MM.1S (cell line): ENCODE measurements around the gene ZNF827.

ENCODE experiments used
- DNase-seq: peaks from one replicate; pipeline ENCODE4 v3.0.0-alpha.2; 2015
- H2AFZ ChIP-seq: fragments of 300-600 bp; sonication (generic); 2 replicates; pipeline ENCODE4 v1.6.0; 2016; ENCODE audit warnings: antibody characterized with exemption, low read length
- H3F3A ChIP-seq: fragments of 300-600 bp; sonication (generic); 2 replicates; pipeline ENCODE4 v1.6.1; 2016; ENCODE audit warnings: mild to moderate bottlenecking, antibody characterized with exemption, low read length, moderate library complexity, mixed read lengths; ENCODE audit not compliant: insufficient read depth
- H3K27ac ChIP-seq: fragments of 300-600 bp; sonication (generic); 2 replicates; pipeline ENCODE4 v1.5.1; 2016; ENCODE audit warnings: mild to moderate bottlenecking, low read length
- H3K27me3 ChIP-seq: fragments of 300-600 bp; sonication (generic); replicated peaks from 2 replicates; pipeline ENCODE4 v1.6.0; 2016; ENCODE audit warnings: low read length; ENCODE audit not compliant: insufficient read depth
- H3K36me3 ChIP-seq: fragments of 300-600 bp; sonication (generic); replicated peaks from 2 replicates; pipeline ENCODE4 v1.6.1; 2016; ENCODE audit warnings: mild to moderate bottlenecking, low read length, mixed read lengths; ENCODE audit not compliant: insufficient read depth
- H3K4me1 ChIP-seq: fragments of 300-600 bp; sonication (generic); 2 replicates; pipeline ENCODE4 v1.6.1; 2016; ENCODE audit warnings: low read length, mixed read lengths
- H3K4me2 ChIP-seq: fragments of 300-600 bp; sonication (generic); 2 replicates; pipeline ENCODE4 v1.6.0; 2016; ENCODE audit warnings: low read depth, low read length
- H3K4me3 ChIP-seq: fragments of 300-600 bp; sonication (generic); 2 replicates; pipeline ENCODE4 v1.5.1; 2016; ENCODE audit warnings: low read length, mixed read lengths
- H3K79me2 ChIP-seq: fragments of 300-600 bp; sonication (generic); 2 replicates; pipeline ENCODE4 v1.6.1; 2016; ENCODE audit warnings: mixed run types, low read length, mixed read lengths
- H3K9ac ChIP-seq: fragments of 300-600 bp; sonication (generic); 2 replicates; pipeline ENCODE4 v1.6.1; 2016; ENCODE audit warnings: low read length, mixed read lengths
- H3K9me2 ChIP-seq: fragments of 300-600 bp; sonication (generic); replicated peaks from 2 replicates; pipeline ENCODE4 v1.6.1; 2016; ENCODE audit warnings: mild to moderate bottlenecking, low read length, mixed read lengths; ENCODE audit not compliant: insufficient read depth
- H3K9me3 ChIP-seq: fragments of 300-600 bp; sonication (generic); replicated peaks from 2 replicates; pipeline ENCODE4 v1.6.1; 2016; ENCODE audit warnings: mild to moderate bottlenecking, low read length, mixed read lengths; ENCODE audit not compliant: insufficient read depth
- H4K20me1 ChIP-seq: fragments of 300-600 bp; sonication (generic); 2 replicates; pipeline ENCODE4 v1.6.1; 2016; ENCODE audit warnings: mild to moderate bottlenecking, low read length, moderate library complexity, mixed read lengths; ENCODE audit not compliant: insufficient read depth
- CTCF ChIP-seq: fragments of 300-600 bp; sonication (generic); IDR thresholded peaks from 2 replicates; pipeline ENCODE4 v1.5.1; 2016; ENCODE audit warnings: antibody characterized with exemption, low read length, mixed read lengths
- EZH2 ChIP-seq: fragments of 300-600 bp; sonication (generic); optimal IDR thresholded peaks from 2 replicates; pipeline ENCODE3; 2017; ENCODE audit warnings: low read depth, mild to moderate bottlenecking, antibody characterized with exemption, low read length, mixed read lengths
- EZH2phosphoT487 ChIP-seq: fragments of 300-600 bp; sonication (generic); IDR thresholded peaks from 2 replicates; pipeline ENCODE4 v1.6.1; 2018; ENCODE audit warnings: antibody characterized with exemption, low read length

Gene ZNF827

GRCh38 chr4:145799223-145799622, 139.4 kb downstream of the ZNF827 start:
- Histone ChIP-seq H3K9me3 (no peaks in the 10 kb centered on the region), H3K4me2 (no peak overlapping the region), H3K4me3 (no peak overlapping the region), H3K36me3 (no peaks in the 10 kb centered on the region), H2AFZ (no peak overlapping the region), H4K20me1 (no peaks in the 10 kb centered on the region), H3F3A (no peaks in the 10 kb centered on the region), H3K9me2 (no peaks in the 10 kb centered on the region), H3K9ac (no peak overlapping the region), H3K79me2 (no peaks in the 10 kb centered on the region), H3K27ac (no peak overlapping the region), H3K4me1 (no peaks in the 10 kb centered on the region), H3K27me3 (no peaks in the 10 kb centered on the region)
- TF ChIP-seq EZH2phosphoT487 (no peak), CTCF (no peak), EZH2 (no peak)
- no peak for DNase-seq

GRCh38 chr4:145797278-145797677, 141.3 kb downstream of the ZNF827 start:
- TF ChIP-seq EZH2phosphoT487 (no peak), CTCF (no peak), EZH2 (no peak)
- Histone ChIP-seq H3K36me3 (no peaks in the 10 kb centered on the region), H3K27me3 (no peaks in the 10 kb centered on the region), H4K20me1 (no peaks in the 10 kb centered on the region), H3K9me3 (no peaks in the 10 kb centered on the region), H3K27ac (no peak overlapping the region), H3K4me3 (no peak overlapping the region), H3K4me2 (no peak overlapping the region), H3K9ac (no peak overlapping the region), H3K79me2 (no peaks in the 10 kb centered on the region), H3F3A (no peaks in the 10 kb centered on the region), H3K9me2 (no peaks in the 10 kb centered on the region), H3K4me1 (no peaks in the 10 kb centered on the region), H2AFZ (no peak overlapping the region)
- DNase-seq, result no peak

GRCh38 chr4:145796346-145796745, 142.3 kb downstream of the ZNF827 start:
- Histone ChIP-seq H3K36me3 (no peaks in the 10 kb centered on the region), H3K27me3 (no peaks in the 10 kb centered on the region), H3K4me2 (no peak overlapping the region), H4K20me1 (no peaks in the 10 kb centered on the region), H3K9me2 (no peaks in the 10 kb centered on the region), H3K9me3 (no peaks in the 10 kb centered on the region), H3K9ac (no peak overlapping the region), H3K4me1 (no peaks in the 10 kb centered on the region), H3F3A (no peaks in the 10 kb centered on the region), H3K27ac (no peak overlapping the region), H3K79me2 (no peaks in the 10 kb centered on the region), H3K4me3 (no peak overlapping the region), H2AFZ (no peak overlapping the region)
- no peak for DNase-seq
- TF ChIP-seq EZH2, result no peak
- no peak for TF ChIP-seq CTCF
- no peak for TF ChIP-seq EZH2phosphoT487
